ENCODE measurements around the gene SASH1.
"Not testable (repeated sequence)": the region's sequence is repeated elsewhere in the genome, so short reads cannot be mapped to it uniquely, and the experiment has no call there.

The SASH1 gene

DNA sequence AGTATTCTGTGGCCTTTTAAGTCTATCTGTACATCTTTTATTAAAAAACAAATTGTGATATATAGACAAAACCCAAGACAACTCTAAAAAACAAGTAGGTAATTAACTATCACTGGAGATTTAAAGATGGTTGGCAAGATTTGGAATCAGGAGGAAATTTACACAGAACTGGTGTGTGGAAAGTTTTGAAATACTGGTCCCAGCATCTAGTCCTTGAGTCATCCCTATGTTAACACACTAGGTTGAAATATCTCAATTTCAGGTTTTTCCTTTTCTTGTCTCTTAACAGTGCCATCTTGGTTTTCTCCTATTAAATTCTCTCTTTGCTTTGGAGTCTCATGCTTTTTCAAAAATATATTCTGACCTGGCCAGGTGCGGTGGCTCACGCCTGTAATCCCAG is 27.5 kb downstream of the SASH1 start:
- DNase-seq: no peak

DNA sequence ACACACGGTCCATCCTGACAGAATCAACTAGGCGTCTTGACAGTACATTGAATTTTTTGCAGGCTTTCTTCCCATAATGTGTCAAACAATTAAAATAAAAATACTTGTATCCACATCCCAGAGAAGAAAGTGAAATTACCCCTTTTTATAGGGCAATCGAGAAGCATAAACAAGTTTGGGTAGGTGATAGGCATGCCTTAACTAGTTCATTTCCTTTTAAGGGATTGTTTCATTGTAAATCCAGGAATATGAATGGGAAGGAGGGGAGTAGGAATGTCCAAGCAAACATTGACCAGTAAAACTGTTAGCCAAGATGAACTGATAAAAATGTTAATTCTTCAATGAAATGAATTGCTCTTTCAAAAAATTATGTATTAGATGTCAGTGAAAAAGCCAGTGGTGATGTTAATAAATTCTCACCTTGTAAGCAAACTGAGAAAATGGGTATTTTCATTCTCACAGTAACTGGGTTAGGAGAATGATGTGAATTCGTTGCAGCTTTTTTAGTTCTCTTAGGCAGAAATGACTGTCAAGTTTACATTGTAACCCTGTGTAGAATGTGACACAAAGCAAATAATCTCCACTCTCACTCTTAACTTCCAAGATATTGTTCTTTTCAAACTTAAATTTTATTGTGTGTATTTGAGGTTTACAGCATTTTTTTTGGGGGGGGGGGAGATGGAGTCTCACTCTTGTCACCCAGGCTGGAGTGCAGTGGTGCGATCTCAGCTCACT is 31.6 kb downstream of the SASH1 start:
- DNase-seq: no peak

DNA sequence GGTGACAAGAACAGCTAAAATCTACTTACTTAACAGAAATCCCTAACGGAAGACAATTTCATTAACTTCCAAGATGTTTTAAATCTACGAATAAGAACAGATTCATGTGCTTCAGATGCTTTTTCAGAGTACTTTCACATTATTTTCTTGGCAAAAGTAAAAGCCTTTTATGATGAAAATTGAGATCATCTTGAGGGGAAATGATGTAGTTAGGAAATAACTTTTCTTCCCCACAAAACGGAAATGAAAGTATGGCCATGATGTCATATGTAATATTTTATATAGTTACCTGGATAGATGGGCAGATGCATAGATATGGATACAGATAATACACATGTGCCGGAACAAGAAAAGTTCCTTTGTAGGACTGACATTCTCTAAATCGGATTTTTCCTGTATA is 32.8 kb downstream of the SASH1 start:
- DNase-seq: no peak

DNA sequence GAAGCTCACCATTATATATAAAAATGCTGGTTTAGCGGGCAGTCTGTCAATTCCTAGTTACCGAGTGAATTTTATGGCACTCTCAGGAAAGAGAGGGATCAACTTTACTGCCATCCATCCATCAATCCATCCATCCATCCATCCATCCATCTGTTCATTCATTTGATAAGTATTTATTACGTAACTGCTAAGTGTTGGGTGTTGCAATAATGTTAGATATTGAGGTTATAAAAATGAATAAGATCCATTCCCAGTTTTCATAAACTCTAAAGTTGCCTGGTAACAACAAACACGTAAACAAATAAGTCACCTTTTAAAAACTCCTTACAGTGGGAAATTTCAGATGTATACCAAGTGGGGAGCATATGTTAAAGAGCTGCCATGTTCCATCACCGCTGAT is 36.8 kb downstream of the SASH1 start:
- DNase-seq: peak; percentile 69 to 75

DNA sequence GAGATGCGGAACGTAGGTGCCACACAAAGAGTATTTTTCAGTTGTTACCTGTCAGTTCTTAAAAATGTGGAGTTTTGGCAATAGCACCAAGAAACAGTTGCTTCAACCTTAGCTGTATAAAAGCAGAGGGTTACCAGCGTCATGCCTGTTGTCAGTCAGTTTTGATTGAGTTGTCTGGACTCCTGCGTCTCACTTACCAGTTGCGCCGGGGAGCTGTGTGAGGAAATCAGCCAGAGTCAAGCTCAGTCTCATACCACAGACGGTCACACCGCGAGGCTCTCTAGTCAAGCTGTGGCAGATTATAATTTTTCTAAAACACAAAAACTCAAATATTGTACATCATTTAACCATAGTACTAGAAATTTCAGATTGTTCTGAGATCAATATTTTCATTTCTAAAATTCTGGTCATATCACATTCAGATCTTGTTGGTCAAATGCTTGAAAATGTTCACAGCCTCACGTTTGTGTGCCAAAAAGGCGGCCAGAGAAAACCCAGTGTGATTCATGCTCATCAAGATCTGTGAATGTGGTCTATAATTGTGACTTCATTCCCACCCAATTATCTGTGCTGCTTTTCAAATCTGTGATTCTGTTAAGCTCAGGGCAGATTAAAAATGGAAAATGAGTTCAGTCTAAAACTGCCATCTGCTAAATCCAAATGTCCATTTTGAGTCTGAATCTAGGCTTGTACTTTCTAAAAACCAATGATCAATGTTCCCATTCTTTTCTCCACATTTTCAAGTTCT is 37.5 kb downstream of the SASH1 start:
- DNase-seq: peak; percentile 73 to 86

DNA sequence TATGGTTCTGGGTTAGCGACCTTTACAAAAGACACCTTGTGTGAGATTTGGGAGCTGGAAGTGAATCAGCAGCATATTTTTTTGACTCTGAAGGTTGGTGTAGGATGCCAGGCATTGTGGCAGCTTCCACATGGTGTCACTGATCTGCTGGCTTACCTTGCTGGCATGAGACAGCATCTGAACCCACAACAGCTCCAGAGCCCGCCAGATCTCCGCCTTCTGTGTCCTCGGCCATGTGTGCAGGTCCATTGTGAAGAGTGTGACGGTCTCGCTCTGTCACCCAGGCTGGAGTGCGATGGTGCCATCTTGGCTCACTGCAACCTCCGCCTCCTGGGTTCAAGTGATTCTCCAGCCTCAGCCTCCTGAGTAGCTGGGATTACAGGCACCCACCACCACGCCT is 39.4 kb downstream of the SASH1 start:
- DNase-seq: not testable (repeated sequence)

DNA sequence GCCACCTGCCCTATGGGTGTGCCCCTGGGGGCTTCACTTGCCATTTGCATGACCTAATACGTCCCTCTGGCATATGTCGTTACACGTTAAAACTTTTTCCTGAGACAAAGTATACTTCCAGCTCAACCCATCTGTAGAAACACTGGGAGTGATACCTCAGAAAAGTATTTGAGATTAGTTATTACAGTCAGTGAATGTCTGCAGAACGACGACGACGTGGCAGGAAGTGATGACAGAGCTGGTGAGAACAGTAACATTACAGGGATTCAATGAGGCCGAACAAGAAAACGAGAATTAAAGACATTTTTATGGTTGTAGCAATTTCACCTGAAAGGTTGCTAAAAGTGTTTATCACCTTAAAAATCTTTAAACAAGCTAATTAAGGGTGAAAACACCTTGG is 40.2 kb downstream of the SASH1 start:
- DNase-seq: no peak

DNA sequence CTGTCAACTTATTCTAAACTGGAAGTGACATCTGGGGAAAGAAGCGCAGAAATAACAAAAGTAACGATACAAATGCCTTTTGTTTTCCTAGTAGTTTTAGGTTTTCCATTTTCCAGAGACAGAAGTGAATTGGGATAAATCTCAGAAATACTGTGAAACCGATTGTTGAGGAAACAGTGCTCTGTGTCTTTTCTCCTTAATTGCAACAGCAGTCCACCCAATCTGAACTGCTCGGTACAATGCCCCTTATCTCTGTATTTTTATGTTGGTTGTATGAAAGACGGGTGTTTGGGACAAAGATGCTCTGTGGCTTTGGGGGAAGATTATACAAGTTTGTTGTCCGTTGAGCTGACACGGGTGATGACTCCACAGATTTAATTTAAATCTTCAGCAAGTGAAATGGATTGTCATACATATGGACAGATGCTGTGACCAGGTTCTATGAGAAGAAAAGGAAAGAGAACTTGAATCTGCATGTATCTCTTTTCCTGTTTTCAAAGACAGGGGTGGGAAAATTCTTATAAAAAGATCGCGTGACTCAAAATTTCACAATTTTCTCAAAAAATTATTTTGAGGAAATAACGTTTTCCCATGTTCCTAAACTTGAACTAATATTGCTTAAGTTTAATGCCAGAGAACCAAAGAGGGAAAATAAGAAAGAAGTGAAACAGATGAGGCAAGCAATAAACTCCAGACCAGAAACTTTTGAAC is 41.2 kb downstream of the SASH1 start:
- no peak for DNase-seq

DNA sequence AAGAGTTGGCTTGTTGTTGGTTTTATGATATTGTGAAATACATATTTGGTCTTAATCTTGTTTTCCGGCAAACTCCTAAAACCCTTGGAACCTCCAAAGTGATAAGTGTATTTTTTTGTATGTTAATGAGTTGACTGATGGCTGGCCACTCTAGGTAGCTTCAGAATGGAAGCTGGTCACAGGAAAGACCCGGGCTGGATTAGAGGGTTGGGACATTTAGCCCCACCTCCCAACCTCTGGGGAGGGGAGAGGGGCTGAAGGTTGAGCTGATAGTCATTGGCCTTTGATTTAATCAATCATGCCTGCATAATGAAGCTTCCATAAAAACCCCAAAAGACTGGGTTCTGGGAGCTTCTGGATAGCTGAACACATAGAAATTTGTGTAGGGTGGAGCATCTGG is 42.7 kb downstream of the SASH1 start:
- no peak for DNase-seq

DNA sequence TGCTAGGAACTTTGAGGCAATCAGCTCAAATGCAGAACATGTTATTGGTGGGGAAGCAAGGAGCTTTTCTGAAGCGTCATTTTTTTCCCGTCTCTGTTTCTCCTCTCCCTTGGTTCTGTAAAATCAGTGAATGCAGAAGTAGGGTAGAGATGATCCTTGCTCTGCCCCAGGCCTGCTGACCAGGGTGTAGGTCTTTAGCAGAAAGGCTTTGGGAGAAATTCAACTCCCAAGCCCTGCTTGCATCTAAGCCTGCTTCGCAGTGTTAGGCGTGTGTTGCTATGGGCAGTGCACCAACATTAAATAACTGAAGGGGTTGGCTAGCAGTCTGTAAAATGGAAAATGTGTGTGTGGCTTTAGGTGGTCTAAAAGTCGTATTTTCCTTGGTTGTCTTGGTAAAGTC is 45.9 kb downstream of the SASH1 start:
- DNase-seq: no peak

DNA sequence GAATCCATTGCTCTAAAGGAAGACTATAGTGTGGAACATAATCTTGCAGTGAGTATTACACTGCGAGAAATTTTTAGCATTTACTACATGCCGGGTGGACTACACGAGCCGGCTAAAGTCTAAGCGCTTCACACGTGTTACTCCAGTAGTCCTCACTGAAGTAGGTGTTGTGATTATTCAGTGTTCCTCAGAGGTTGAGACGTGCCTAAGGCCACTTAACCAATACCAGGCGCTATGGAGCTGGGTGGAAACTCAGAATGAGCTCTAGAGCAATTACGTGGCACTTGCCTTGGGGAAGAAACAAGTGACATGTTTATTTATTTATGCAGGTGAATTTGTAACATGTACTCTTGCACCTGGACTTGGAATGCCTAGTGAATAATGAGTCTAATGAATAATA is 46.4 kb downstream of the SASH1 start:
- no peak for DNase-seq

DNA sequence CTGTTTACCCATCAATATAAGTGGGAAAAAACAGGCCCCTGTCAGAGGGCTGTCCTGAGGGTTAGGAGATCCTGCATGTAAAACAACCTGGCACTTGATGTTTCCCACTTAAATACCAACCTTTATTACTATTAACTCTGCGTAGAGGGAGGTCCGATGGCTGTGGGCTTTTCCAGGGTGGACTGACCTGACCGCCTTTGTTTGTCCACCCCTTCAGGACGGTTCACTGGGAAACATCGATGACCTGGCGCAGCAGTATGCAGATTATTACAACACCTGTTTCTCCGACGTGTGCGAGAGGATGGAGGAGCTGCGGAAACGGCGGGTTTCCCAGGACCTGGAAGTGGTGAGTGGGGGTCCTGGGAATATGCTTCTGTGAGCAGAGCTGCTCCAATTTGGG is 47.3 kb downstream of the SASH1 start:
- DNase-seq: no peak

DNA sequence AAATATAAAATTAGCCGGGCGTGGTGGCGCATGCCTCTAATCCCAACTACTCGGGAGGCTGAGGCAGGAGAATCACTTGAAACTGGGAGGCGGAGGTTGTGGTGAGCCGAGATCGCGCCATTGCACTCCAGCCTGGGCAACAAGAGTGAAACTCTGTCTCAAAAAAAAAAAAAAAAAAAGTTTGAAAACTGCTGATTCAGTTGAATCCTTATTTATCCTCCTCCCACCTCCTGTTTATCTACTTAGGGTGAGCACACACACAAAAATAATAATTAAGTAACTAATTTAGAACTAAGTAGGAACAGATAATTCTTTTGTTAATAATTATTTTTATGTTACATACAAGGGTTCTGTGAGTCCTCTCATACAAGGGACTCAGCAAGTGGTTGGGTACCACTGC is 49.5 kb downstream of the SASH1 start:
- not testable (repeated sequence) for DNase-seq

DNA sequence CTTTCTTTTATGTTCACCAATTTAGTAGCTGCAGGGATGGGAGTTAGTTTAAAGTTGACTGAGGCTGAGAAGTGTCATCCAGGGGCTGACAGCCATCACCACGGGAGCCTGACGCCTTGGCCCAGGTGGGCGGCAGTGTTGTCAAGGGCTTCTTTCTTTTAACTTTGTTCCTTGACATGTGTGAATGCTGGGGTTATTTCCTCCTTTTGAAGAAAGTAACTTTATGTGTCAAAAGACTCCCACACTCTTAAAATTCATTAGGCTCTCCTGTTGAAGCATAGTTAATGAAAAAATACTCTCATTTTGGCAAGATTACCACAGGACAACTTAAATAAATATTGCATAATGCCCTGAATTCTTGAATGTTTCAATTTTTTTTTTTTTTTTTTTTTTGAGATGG is 50.0 kb downstream of the SASH1 start:
- no peak for DNase-seq

DNA sequence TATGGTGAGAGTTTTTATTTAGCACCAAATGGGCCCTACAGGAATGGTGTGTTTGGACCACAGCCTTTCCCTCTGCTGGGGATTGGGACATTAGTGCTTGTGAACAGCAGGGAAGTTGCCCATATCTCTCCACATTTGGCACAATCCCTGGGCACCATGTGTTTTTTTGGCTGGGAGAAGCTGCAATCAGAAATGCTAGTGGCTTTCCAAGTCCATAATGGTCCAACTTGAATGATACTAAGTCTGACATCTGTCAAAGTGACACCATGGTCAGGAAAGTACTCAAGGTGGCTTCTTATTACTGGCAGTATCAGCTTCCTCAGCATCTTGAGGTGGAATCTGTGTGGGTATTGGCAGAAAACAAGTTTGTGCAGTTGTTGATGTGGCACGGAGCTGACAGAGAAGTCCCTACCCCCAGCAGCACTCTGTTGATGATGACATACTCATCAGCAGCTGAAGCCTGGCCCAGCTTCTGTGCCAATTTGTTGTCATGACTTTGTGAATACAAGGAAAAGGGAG is 53.0 kb downstream of the SASH1 start:
- DNase-seq: peak; percentile 32 to 42

DNA sequence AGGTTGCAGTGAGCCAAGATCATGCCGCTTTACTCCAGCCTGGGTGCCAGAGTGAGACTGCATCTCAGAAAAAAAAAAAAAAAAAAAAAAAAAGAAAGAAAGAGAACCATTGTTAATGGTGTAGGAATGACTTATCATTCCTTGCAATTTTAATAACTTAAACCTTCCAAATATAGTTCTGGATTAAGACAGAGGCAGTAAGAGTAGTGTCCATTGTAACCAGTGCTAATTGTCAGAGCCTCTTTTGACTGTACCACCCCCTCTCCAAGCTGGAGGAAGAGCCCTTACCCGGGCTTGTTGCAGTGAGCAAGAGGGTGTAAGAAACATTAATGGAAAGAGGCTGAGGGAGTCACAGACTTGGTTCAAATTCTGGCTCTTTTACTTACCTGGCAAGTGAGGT is 53.8 kb downstream of the SASH1 start:
- no peak for DNase-seq

DNA sequence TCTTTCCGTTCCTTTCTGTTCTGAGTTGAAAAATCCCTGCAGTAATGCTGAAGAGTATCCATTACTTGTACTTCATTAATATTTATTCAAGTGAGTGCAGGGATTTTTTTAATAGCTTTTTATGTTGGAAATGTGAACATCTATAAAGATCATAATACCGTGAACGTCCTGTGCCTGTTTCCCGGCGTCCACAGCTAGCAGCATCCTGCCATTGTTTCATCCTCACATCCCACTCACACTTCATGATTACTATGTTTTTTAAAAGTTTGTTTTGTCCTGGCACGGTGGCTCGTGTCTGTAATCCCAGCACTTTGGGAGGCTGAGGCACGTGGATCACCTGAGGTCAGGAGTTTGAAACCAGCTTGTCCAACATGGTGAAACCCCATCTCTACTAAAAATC is 54.3 kb downstream of the SASH1 start:
- DNase-seq: no peak

DNA sequence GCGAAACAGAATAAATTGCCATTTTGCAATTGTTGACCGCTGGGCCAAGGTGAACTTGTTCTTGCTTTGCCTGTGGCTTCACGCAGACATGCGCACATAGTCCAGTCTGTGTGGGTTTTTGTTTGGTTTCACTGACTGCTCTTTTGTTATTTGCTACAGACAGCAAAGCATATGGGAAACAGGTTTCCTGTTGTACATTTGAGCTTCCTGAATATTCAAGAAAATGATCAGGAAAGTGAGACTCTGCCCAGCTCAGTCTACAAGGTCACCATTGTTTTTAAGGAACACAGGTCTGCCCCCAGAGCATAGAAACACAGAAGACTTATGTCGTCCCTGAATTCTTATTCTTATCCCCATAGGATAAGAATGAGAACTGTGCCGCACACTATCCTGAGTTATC is 55.6 kb downstream of the SASH1 start:
- no peak for DNase-seq

DNA sequence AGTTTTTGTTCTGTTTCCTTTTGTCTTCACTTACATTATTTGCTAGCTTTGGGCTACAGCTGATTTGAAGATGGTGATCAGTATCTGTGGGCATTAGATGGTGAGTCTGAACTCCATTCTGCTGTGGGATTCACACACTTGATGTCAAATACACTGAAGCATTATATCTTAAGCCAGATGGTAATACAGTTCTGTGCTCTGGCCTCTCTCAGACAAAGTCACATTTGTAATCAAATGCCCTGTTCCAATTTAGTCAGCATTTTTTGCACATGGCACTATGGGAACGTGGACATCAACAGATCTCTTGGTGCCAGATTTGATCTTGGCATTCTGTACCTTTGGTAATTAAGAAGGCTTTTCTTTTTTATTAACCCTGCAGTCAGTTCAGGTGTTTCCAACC is 56.0 kb downstream of the SASH1 start:
- peak in 1 of 2 experiments; percentile 20 for DNase-seq

DNA sequence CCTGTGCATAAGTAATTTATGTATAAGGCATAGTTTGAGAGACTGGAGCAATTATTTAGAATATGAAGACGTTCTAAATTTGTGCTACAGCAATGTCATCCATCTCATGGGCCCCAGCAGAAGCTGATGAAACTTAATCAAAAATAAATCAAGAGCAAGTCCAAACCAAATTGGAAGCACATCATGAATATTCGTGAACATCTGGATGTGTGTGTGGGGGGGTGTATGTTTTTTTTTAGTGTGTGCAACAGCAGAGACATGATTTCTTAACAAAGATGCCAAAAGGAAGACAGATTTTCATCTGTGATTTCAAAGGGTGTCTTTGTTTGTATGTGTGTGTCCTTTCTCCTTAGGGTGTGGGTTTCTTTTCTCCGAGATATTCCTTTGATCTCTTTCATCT is 58.9 kb downstream of the SASH1 start:
- no peak for DNase-seq

DNA sequence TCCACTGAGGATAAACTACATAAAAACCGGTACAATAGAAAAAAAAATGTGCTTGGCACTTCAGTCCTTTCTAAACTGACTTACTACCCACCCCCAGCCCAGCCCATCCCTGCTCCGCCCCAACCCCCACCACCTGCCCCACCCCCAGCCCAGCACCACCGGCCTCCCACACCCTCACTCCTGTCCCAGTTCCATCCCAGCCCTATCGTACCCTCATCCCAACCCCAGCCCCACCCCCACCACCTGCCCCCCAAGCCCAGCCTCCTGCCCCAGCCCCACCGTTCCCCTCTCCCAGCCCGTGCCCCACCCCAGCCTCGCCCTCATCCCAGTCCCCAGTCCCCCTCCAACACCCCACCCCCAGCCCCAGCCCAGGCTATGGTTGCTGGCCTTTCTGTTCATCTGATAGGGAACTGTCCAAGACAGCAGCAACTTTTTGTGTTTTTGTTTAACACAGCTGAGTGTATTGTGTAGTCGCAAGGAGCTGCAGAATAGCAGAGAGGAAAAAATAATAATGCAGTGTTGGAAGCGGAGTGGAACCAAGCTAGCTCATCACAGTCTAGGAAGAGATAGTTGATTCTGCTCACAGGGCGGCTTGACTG is 61.9 kb downstream of the SASH1 start:
- DNase-seq: no peak

DNA sequence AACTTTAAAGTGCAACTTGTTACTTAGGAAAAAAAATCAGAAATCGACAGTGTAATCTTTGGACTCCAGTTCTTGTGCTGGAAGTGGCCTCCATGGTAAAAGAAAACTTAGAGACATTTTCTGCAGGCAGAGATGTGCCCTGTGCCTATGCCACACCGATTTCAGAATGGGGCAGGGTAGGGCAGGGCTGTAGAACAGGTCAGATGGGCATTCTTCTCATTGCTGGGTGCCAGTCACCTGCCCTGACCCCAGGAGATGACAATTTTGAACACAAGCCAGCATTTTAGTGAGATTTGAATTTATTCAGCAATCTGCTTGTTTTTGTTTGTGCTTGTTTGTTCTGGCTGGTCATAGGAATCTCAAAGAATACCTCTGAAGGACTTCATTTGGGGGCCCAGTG is 63.3 kb downstream of the SASH1 start:
- DNase-seq: no peak

DNA sequence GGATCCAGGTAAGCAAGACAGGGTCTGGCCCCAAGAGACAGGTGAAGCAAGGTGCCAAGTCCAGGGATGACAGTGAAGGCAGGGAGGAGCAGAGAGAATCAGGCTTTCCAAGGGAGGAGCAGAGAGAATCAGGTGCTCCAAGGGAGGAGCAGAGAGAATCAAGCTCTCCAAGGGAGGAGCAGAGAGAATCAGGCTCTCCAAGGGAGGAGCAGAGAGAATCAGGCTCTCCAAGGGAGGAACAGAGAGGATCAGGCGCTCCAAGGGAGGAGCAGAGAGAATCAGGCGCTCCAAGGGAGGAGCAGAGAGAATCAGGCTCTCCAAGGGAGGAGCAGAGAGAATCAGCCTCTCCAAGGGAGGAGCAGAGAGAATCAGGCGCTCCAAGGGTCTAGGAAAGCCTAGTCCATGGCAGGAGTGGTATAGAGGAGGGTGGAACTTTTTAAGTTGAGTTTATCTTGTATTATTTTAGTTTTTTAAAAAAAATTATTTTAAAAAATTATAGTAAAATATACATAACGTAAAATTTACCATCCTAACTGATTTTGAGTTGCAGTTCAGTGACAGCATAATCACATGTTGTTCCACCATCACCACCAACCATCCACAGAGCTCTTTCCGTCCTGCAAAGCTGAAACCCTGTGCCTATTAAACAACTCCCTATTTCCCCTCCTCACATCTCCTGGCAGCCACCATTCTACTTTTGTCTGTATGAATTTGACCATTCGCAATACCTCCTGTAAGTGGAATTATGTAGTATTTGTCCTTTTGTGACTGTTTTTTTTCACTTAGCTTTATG is 64.1 kb downstream of the SASH1 start:
- DNase-seq: no peak
